Measurements from ENCODE around the gene FRMPD2.
A peak's percentile ranks its signal among the peaks of the same experiment; 100 is the strongest.
"Not testable (repeated sequence)": the region's sequence is repeated elsewhere in the genome, so short reads cannot be mapped to it uniquely, and the experiment has no call there.

FRMPD2 gene

DNA sequence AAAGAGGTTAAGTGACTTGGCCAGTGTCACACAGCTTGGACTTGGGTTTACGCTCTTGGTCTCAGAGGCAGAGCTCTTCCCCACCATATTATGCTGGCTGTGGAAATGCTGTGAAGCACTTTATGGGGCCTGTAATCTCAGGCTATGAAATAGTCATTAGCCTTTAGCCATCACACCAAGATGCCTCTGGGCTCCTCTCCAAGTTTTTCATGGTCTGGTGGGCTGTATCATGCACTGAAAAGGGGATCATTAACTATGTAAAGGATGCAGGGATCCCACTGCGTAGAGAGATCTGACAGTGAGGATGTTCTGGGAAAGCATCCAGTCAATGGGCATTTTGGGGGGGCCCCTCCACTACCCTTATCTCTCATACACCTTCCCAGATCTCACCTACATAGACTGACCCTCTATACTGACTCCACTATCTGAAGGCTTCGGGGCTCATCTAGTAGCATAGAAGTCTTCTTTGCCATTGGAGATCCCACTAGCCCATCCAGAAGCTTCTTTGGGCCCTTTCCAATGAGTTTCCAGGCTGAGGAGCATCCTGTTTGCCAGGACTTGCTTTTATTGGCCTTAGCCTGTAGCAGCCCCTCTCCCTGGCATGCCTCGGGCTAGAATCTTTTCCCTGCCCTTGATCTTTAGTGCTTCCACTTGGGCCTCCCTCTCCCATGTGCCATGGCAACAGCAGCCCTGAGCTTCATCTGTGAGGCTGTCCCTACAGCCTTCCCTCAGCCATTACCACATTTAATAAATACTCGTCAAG is 19.6 kb downstream of the FRMPD2 start:
- no peak for DNase-seq (ENCODE audit: low read depth)

GRCh38 chr10:48253970-48254657 is 20.4 kb downstream of the FRMPD2 start:
- DNase-seq (ENCODE audit: low read depth) = peak; percentile 8
- H3K4me3 ChIP-seq (ENCODE audit: low read depth, low read length) = no peak overlapping the region

More for the DNA sequence above, 19.6 kb downstream of the FRMPD2 start:
- no peak overlapping the region for H3K4me3 ChIP-seq (ENCODE audit: low read depth, low read length)

- no peak for DNase-seq (ENCODE audit: low read depth)
- no peak overlapping the region for H3K4me3 ChIP-seq (ENCODE audit: low read depth, low read length)
These were observed 22.2 kb downstream of the FRMPD2 start for GRCh38 chr10:48252354-48252650.

GRCh38 chr10:48251525-48252353 is 22.8 kb downstream of the FRMPD2 start:
- no peak for DNase-seq (ENCODE audit: low read depth)
- H3K4me3 ChIP-seq (ENCODE audit: low read depth, low read length) = no peak overlapping the region

GRCh38 chr10:48251152-48251524 is 23.4 kb downstream of the FRMPD2 start:
- no peak overlapping the region for H3K4me3 ChIP-seq (ENCODE audit: low read depth, low read length)
- DNase-seq (ENCODE audit: low read depth) = no peak

GRCh38 chr10:48249763-48250351 is 24.6 kb downstream of the FRMPD2 start:
- no peak for DNase-seq (ENCODE audit: low read depth)
- H3K4me3 ChIP-seq (ENCODE audit: low read depth, low read length) = no peak overlapping the region

- H3K4me3 ChIP-seq (ENCODE audit: low read depth, low read length) = no peak overlapping the region
These were observed 25.3 kb downstream of the FRMPD2 start for GRCh38 chr10:48249004-48249762.

GRCh38 chr10:48248462-48248861 is 26.0 kb downstream of the FRMPD2 start:
- no peak for DNase-seq (ENCODE audit: low read depth)
- H3K4me3 ChIP-seq (ENCODE audit: low read depth, low read length) = no peak overlapping the region

More at GRCh38 chr10:48249004-48249762, 25.3 kb downstream of the FRMPD2 start:
- DNase-seq (ENCODE audit: low read depth) = no peak

- no peak overlapping the region for H3K4me3 ChIP-seq (ENCODE audit: low read depth, low read length)
- no peak for DNase-seq (ENCODE audit: low read depth)
These were observed 26.8 kb downstream of the FRMPD2 start for GRCh38 chr10:48247680-48248079.

DNA sequence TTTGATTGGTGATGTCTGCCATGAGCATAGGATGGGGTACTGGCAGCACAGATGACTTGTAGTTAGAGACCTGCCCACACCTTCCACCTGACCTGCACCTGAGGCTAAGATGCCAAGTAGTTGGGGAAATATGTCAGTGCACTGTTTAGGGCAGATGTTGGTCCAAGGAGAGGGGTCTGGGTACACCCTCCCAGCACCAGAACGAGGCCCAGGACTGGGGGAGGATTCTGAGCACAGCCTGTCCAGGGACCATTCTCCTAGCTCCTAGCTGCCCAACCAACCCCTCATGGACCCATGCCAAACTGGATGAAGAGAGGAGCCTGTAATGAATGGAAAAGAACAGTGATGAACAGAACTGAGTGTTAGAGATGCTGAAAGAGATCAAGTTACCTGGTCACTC is 28.0 kb downstream of the FRMPD2 start:
- H3K4me3 ChIP-seq (ENCODE audit: low read depth, low read length) = no peak overlapping the region
- no peak for DNase-seq (ENCODE audit: low read depth)

DNA sequence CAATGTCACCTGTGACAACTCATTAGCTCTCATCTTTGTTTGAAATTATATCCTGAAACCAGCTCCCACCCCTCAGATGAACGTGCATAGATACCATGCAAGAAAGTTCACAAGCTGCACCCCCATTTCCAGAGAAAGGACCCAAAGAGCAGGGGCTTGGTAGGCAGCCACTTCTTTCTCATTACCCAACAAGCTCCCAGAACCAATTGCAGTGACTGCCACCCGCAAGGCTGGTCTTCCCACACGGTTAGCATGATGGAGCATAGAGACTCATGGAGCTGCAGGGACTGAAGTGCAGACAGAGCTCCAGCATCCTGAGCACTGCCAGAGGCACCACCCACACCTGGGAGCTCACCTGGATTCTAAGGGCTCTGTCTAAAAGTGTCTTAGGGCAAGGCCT is 28.5 kb downstream of the FRMPD2 start:
- no peak overlapping the region for H3K4me3 ChIP-seq (ENCODE audit: low read depth, low read length)
- no peak for DNase-seq (ENCODE audit: low read depth)

DNA sequence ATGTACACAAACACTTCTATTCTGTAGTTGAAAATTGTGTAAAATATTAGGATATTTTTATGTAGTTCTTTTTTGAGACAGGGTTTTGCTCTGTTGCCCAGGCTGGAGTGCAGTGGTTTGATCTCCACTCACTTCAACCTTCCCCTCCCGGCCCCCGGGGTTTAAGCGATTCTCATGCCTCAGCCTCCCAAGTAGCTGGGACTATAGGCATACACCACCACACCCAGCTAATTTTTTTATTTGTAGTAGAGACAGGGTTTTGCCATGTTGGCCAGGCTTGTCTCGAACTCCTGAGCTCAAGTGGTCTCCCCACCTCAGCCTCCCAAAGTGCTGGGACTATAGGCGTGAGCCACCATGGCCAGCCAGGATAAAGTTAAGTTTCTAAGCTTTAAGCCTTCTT is 30.6 kb downstream of the FRMPD2 start:
- H3K4me3 ChIP-seq (ENCODE audit: low read depth, low read length); DNase-seq (ENCODE audit: low read depth): not testable (repeated sequence)

- DNase-seq (ENCODE audit: low read depth) = no peak
- no peak overlapping the region for H3K4me3 ChIP-seq (ENCODE audit: low read depth, low read length)
These were observed 31.0 kb downstream of the FRMPD2 start for GRCh38 chr10:48243487-48243886.

DNA sequence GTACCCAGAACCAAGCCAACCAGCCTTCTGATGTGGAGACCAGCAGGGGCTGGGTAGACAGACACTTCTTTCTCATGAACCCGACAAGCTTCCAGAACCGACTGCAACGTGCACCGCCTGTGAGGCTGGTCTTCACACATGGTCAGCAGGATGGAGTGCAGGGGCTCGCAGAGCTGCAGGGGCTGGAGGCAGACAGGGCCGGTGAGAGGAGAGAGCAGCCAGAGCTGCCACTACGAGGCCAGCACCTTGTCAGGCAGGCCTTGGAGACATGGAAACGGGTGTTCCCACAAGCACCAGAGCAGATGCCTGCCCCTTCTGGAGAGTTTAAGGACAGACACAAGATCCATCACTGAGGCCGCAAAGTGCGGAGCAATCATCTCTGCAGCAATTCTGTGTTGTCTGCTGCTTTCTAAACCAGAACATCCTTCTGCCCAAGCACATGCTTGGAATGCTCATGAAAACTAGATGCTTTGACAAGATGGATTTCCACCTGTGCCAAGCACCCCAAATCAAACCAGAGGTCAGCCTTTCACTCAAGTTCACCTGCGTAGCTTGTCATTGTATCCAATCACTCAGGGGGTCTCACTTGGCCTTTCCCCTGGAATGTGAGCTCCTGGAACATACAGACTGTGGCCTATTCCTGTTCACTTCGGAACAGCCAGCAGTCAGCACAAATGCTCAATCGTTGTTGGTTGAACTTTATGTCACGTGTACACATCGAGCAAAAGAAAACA is 32.2 kb downstream of the FRMPD2 start:
- H3K4me3 ChIP-seq (ENCODE audit: low read depth, low read length) = no peak overlapping the region
- no peak for DNase-seq (ENCODE audit: low read depth)

- H3K4me3 ChIP-seq (ENCODE audit: low read depth, low read length) = no peak overlapping the region
- no peak for DNase-seq (ENCODE audit: low read depth)
These were observed 33.2 kb downstream of the FRMPD2 start for GRCh38 chr10:48241332-48241731.

- H3K4me3 ChIP-seq (ENCODE audit: low read depth, low read length) = no peak overlapping the region
- DNase-seq (ENCODE audit: low read depth) = no peak
These were observed 34.3 kb downstream of the FRMPD2 start for GRCh38 chr10:48240196-48240595.

GRCh38 chr10:48239618-48240017 is 34.9 kb downstream of the FRMPD2 start:
- DNase-seq (ENCODE audit: low read depth) = no peak
- no peak overlapping the region for H3K4me3 ChIP-seq (ENCODE audit: low read depth, low read length)

- H3K4me3 ChIP-seq (ENCODE audit: low read depth, low read length) = no peak overlapping the region
- DNase-seq (ENCODE audit: low read depth) = no peak
These were observed 35.5 kb downstream of the FRMPD2 start for GRCh38 chr10:48238826-48239520.
